ENCODE data around the gene CEP76. TPM values are rescaled to one million over a fixed set of nuclear protein-coding genes. Genes with fewer than 3 reads are reported as not detected.

CEP76 gene
- total and polyA plus RNA-seq, 7 experiments from 2014 or later, result 6.9 to 13.2 (median 9.4) TPM

DNA sequence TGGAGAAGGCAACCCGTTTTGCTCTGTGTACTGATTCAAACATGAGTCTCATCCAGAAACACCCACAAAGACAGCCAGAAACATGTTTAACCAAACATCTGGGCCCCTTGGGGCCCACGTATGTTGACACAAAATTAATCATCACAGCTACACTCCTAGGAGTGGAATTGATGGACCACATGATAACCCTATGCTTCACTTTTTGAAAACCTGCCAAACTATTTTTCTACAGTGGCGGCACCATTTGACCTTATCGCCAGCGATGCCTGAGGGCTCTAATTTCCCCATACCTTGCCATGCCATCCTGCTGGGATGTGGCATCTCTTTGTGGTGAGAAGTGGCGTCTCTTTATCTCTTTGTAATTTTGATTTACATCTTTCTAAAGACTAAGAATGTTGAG lies 38.8 kb upstream of the CEP76 start:
- H3K4me3 ChIP-seq (ENCODE audit: low read length), result no peak overlapping the region
- no peaks in the 10 kb centered on the region for H3K9me3 ChIP-seq (ENCODE audit: control insufficient read depth in 2 of 3, low read length in 3 of 3)
- ATAC-seq, result no peak
- Mint-ChIP-seq H3K4me3 (no peak overlapping the region), H3K27ac (peak overlapping the region in 1 of 9 donors; percentile 56), H3K4me1 (peaks cover 0 to 5% (median 0%) of the 10 kb centered on the region in 7 donors), H3K36me3 (no peaks in the 10 kb centered on the region), H3K9me3 (peaks cover 0 to 2% (median 0%) of the 10 kb centered on the region in 11 donors), H3K27me3 (no peaks in the 10 kb centered on the region)
- POLR2A ChIA-PET, result interaction anchor here (1.0 kb wide), 1 partner anchor 194 kb away, joined by 3 read pairs; no protein-coding TSS in a partner anchor
- no peak overlapping the region for H3K27ac ChIP-seq (ENCODE audit: low read depth, low read length)
- no peaks in the 10 kb centered on the region for H3K27me3 ChIP-seq (ENCODE audit: control insufficient read depth in 2 of 2, insufficient read depth in 2 of 2, low read length in 2 of 2)
- CTCF ChIA-PET, result no interaction called here
- intact Hi-C loops (cut with micrococcal nuclease), result loop anchor here in 1 of 2 donors (10.0 kb wide), 1 partner anchor 53 kb away; no protein-coding TSS in a partner anchor
- no peak for DNase-seq
- H3K4me1 ChIP-seq (ENCODE audit: control insufficient read depth in 2 of 2, insufficient read depth in 2 of 2, low read length in 2 of 2), result no peaks in the 10 kb centered on the region
- H3K36me3 ChIP-seq (ENCODE audit: control insufficient read depth in 2 of 3, insufficient read depth in 3 of 3, low read length in 3 of 3), result no peaks in the 10 kb centered on the region

DNA sequence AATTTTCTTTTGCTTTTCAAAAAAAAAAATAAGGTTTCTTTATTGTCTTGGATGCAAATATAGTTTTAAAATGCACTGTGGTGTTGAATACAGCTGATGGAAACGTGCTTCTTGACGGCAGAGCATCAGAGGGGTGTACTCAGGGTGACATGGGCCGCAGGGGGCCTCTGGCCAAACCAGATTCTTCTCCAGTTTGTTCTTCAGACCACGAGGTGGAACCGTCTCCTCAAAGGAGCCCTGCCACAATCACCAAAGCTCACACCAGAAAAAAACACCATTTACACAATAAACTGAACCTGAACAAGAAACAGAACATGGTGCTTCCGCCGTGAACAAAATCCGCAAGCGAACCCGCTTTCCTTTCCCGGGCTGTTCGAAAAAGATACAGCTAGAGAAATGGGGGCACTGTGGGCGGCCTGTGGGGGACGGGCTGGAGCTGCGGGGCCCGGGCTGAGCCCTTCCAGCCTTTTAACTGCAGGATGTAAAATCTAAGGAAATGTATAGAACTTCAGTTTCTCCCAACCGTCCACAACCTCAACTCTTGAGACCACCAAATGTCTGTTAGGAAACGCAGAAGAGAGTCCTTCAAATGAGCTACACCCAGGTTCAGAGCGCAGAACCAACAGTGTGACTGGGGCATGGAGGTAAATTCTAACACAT lies 34.9 kb upstream of the CEP76 start:
- no peaks in the 10 kb centered on the region for H3K27me3 Mint-ChIP-seq
- no peak for ATAC-seq
- Histone ChIP-seq H3K4me1 (ENCODE audit: control insufficient read depth in 2 of 2, insufficient read depth in 2 of 2, low read length in 2 of 2) (no peaks in the 10 kb centered on the region), H3K36me3 (ENCODE audit: control insufficient read depth in 2 of 3, insufficient read depth in 3 of 3, low read length in 3 of 3) (no peaks in the 10 kb centered on the region), H3K4me3 (ENCODE audit: low read length) (no peak overlapping the region), H3K9me3 (ENCODE audit: control insufficient read depth in 2 of 3, low read length in 3 of 3) (no peaks in the 10 kb centered on the region), H3K27ac (ENCODE audit: low read depth, low read length) (no peak overlapping the region), H3K27me3 (ENCODE audit: control insufficient read depth in 2 of 2, insufficient read depth in 2 of 2, low read length in 2 of 2) (no peaks in the 10 kb centered on the region)
- no peak overlapping the region for H3K4me3 Mint-ChIP-seq
- no peaks in the 10 kb centered on the region for H3K36me3 Mint-ChIP-seq
- no peak for DNase-seq
- ChIA-PET CTCF (interaction anchor here (0.9 to 2.4 kb wide), 4 partner anchors 11 to 422 kb away, joined by 3 to 7 read pairs (median 4); no protein-coding TSS in a partner anchor), POLR2A (no interaction called here)
- no peaks in the 10 kb centered on the region for H3K4me1 Mint-ChIP-seq
- intact Hi-C loops (cut with micrococcal nuclease), result no loop called here
- H3K9me3 Mint-ChIP-seq, result no peaks in the 10 kb centered on the region
- no peak overlapping the region for H3K27ac Mint-ChIP-seq

DNA sequence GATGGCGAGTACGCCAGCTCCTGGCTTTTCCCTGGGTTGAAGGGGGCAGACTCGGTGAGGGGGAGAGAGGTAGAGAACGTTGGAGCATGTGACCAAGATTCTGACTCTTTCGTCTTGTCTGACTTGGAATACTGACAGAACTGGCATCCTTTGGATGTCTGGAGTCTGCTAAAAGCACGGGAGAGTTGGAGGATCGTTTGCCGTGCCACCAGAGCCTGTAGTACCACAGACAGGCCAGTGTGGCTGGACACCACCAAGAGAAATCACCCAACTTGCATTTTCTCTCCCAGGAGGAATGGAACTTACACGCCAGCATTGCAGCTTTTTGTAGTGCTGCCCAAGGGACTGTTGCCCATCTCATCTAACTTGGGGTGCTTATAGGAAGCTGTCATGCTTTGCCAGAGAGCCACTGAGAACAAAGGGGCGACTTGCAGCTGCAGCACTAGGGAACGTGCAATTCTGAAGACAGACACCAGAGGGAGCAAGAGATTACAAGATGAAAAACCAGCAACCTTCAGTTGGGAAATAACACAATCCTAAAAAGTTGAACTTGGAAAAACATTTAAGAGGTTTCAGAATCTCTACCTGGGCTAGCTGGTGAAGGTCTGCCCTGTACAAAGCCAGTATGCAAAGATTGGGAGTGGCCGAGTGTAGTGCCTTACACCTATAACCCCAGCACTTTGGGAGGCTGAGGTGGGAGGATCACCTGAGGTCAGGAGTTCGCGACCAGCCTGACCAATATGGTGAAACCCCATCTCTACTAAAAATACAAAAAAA lies 24.4 kb upstream of the CEP76 start:
- POLR2A ChIA-PET, result interaction anchor here (1.1 to 1.4 kb wide), 2 partner anchors 207 to 433 kb away, joined by 4 to 6 read pairs; no protein-coding TSS in a partner anchor
- intact Hi-C loops (cut with micrococcal nuclease), result loop anchor here (1.0 to 2.0 kb wide), 9 partner anchors 17 to 432 kb away; partner anchors contain the start of genes CEP76 (in 1 of the 2) and PSMG2 (in 1 of the 2)
- Mint-ChIP-seq H3K36me3 (peaks cover 0 to 11% (median 4%) of the 10 kb centered on the region in 5 donors), H3K27me3 (no peaks in the 10 kb centered on the region), H3K4me3 (no peak overlapping the region), H3K27ac (peak overlapping the region in 6 of 9 donors; percentile 13 to 81 (median 54)), H3K9me3 (no peaks in the 10 kb centered on the region), H3K4me1 (peaks cover 2 to 9% (median 2%) of the 10 kb centered on the region in 7 donors)
- Histone ChIP-seq H3K27ac (ENCODE audit: low read depth, low read length) (no peak overlapping the region), H3K27me3 (ENCODE audit: control insufficient read depth in 2 of 2, insufficient read depth in 2 of 2, low read length in 2 of 2) (no peaks in the 10 kb centered on the region), H3K4me3 (ENCODE audit: low read length) (no peak overlapping the region), H3K4me1 (ENCODE audit: control insufficient read depth in 2 of 2, insufficient read depth in 2 of 2, low read length in 2 of 2) (no peaks in the 10 kb centered on the region), H3K9me3 (ENCODE audit: control insufficient read depth in 2 of 3, low read length in 3 of 3) (no peaks in the 10 kb centered on the region), H3K36me3 (ENCODE audit: control insufficient read depth in 2 of 3, insufficient read depth in 3 of 3, low read length in 3 of 3) (peaks cover 3 to 36% (median 16%) of the 10 kb centered on the region in 3 experiments)
- CTCF ChIA-PET, result interaction anchor here (0.6 to 5.1 kb wide), 13 partner anchors 9 to 335 kb away, joined by 3 to 62 read pairs (median 4); partner anchors contain the start of genes CEP76 and PSMG2
- ATAC-seq, result peak; percentile 79
- DNase-seq, result peak; percentile 24 to 75 (median 62)

DNA sequence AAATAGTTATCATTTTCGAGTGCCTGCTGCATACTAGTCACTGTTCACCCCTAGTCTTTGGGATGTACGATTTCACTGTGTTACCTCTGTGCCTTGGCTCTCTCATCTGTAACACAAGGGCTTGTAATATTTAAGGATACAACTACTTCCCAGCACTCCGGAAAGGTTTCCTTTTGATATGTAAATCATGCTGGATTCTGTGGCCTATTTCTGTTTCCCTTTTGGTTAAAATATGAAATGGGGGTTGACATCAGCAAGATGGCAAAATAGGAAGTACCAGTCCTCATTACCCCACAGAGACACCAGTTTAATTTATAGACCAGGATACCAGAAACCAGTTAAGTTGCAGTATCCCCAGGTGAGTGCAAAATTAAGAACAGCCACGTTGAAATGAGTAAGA lies 23.8 kb upstream of the CEP76 start:
- Mint-ChIP-seq H3K9me3 (no peaks in the 10 kb centered on the region), H3K36me3 (peaks cover 0 to 15% (median 8%) of the 10 kb centered on the region in 5 donors), H3K27ac (peak overlapping the region in 4 of 9 donors; percentile 13 to 59 (median 33)), H3K4me1 (peaks cover 5 to 12% (median 6%) of the 10 kb centered on the region in 7 donors), H3K27me3 (no peaks in the 10 kb centered on the region), H3K4me3 (no peak overlapping the region)
- Histone ChIP-seq H3K9me3 (ENCODE audit: control insufficient read depth in 2 of 3, low read length in 3 of 3) (no peaks in the 10 kb centered on the region), H3K4me3 (ENCODE audit: low read length) (no peak overlapping the region), H3K27ac (ENCODE audit: low read depth, low read length) (no peak overlapping the region), H3K4me1 (ENCODE audit: control insufficient read depth in 2 of 2, insufficient read depth in 2 of 2, low read length in 2 of 2) (no peaks in the 10 kb centered on the region), H3K36me3 (ENCODE audit: control insufficient read depth in 2 of 3, insufficient read depth in 3 of 3, low read length in 3 of 3) (peaks cover 3 to 39% (median 19%) of the 10 kb centered on the region in 3 experiments), H3K27me3 (ENCODE audit: control insufficient read depth in 2 of 2, insufficient read depth in 2 of 2, low read length in 2 of 2) (no peaks in the 10 kb centered on the region)
- intact Hi-C loops (cut with micrococcal nuclease), result loop anchor here (2.0 kb wide), 4 partner anchors 18 to 432 kb away; partner anchors contain the start of genes CEP76 (in 1 of the 2) and PSMG2 (in 1 of the 2)
- CTCF ChIA-PET, result interaction anchor here (0.6 to 5.1 kb wide), 8 partner anchors 10 to 209 kb away, joined by 3 to 62 read pairs (median 4); partner anchors contain the start of genes CEP76 and PSMG2
- POLR2A ChIA-PET, result interaction anchor here (1.4 kb wide), 1 partner anchor 208 kb away, joined by 6 read pairs; no protein-coding TSS in a partner anchor
- no peak for DNase-seq
- no peak for ATAC-seq

DNA sequence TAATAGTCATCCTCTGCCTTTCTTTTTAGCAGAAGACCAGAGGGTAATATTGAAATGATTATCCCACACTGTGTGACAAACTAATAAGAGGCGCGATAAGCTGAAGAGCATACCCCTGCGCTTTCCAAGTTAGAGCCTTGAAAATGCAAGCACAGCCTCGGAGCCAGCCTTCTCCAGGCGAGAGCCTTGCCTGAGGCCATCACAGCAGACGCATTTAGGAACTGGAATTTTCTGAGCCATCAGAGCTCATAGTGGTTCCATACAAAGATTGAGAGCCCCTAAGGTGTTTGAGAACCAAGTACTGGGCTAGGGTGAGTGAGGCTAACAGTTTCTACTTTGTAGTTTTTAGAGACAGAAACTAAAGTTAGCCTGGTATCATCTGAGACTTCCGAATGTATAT lies 20.2 kb upstream of the CEP76 start:
- Mint-ChIP-seq H3K4me3 (no peak overlapping the region), H3K27ac (peak overlapping the region in 3 of 9 donors; percentile 12 to 53 (median 36)), H3K27me3 (no peaks in the 10 kb centered on the region), H3K9me3 (no peaks in the 10 kb centered on the region), H3K36me3 (peaks cover 0 to 24% (median 13%) of the 10 kb centered on the region in 5 donors), H3K4me1 (peaks cover 5 to 22% (median 8%) of the 10 kb centered on the region in 7 donors)
- Histone ChIP-seq H3K36me3 (ENCODE audit: control insufficient read depth in 2 of 3, insufficient read depth in 3 of 3, low read length in 3 of 3) (peaks cover 3 to 69% (median 24%) of the 10 kb centered on the region in 3 experiments), H3K4me3 (ENCODE audit: low read length) (no peak overlapping the region), H3K27me3 (ENCODE audit: control insufficient read depth in 2 of 2, insufficient read depth in 2 of 2, low read length in 2 of 2) (no peaks in the 10 kb centered on the region), H3K27ac (ENCODE audit: low read depth, low read length) (no peak overlapping the region), H3K9me3 (ENCODE audit: control insufficient read depth in 2 of 3, low read length in 3 of 3) (no peaks in the 10 kb centered on the region), H3K4me1 (ENCODE audit: control insufficient read depth in 2 of 2, insufficient read depth in 2 of 2, low read length in 2 of 2) (no peaks in the 10 kb centered on the region)
- CTCF ChIA-PET, result interaction anchor here (0.9 kb wide), 1 partner anchor 168 kb away, joined by 3 read pairs; no protein-coding TSS in a partner anchor
- no peak for ATAC-seq
- POLR2A ChIA-PET, result no interaction called here
- intact Hi-C loops (cut with micrococcal nuclease), result no loop called here
- DNase-seq, result no peak
